GM10847 (cell line): ENCODE measurements around the gene FGF4.

Source experiments
- POLR2A ChIP-seq: IDR thresholded peaks from 2 replicates; pipeline ENCODE4 v1.6.1; 2011; ENCODE audit not compliant: insufficient read length; ENCODE audit errors: extremely low read depth

FGF4 gene, protein sequence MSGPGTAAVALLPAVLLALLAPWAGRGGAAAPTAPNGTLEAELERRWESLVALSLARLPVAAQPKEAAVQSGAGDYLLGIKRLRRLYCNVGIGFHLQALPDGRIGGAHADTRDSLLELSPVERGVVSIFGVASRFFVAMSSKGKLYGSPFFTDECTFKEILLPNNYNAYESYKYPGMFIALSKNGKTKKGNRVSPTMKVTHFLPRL

DNA sequence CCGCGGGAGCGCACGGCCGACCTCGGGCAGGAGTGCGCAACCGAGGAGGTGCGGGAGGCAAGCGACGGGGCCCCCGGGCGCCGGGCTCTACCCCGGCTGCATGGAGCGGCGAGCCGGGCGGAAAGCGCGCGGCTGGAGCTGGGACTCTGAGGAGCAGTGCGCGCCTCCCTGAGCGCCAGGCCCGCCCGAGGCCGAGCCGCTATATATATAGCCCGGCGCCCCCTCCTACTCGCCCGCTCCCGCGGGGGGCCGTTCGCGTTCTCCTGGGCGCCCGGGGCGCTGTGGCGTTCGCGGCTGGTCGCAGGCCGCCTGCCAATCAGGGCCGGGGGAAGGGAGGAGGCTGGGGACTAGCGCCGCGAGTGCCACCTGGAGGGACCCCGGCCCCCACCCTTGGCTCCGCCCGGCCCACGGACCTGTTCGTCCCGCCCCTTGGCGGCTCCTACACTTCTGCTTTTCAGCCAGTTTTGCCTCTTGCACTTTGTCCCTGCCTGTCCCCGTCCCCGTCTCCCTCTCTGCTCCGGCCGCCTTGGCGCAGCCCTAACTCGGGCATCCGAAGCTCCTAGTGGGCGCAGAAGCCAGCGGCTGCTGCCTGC lies at the start of gene FGF4:
TSS of gene FGF4 (minus strand) at position 179 of the 593 bp plus-strand sequence. CDS start 257 bp downstream, outside the sequence.
- TF ChIP-seq POLR2A = no peak

DNA sequence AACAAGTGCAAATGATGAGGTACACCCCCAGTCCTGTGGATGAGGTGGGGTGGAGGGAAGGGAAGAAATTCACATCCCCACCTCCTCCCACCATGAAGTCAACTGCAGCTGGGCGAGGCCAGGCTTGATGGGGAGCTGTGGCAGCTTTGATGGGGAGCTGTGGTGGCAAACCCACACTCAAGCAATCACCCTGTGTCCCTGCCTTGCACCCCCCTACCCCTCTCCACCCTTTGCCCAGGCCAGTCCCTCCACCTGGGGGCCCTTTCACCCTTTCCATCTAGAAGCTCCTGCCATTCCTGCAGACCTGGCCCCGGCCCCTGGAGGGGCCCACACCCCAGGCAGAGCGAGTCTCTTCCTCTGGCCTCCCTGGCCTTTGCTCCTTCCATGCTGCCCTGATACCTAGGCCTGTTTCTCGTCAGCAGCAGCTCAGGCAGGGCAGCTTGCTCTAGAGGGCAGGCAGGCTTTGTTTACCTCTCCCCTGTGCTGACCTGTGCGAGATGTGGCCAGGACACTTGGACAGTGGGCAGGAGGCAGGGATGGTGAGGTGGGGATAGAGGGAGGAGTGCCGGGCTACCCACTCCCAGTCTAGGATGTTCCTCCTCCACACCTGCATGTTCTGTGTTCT lies 48.6 kb upstream of the FGF4 start:
- no peak for TF ChIP-seq POLR2A

DNA sequence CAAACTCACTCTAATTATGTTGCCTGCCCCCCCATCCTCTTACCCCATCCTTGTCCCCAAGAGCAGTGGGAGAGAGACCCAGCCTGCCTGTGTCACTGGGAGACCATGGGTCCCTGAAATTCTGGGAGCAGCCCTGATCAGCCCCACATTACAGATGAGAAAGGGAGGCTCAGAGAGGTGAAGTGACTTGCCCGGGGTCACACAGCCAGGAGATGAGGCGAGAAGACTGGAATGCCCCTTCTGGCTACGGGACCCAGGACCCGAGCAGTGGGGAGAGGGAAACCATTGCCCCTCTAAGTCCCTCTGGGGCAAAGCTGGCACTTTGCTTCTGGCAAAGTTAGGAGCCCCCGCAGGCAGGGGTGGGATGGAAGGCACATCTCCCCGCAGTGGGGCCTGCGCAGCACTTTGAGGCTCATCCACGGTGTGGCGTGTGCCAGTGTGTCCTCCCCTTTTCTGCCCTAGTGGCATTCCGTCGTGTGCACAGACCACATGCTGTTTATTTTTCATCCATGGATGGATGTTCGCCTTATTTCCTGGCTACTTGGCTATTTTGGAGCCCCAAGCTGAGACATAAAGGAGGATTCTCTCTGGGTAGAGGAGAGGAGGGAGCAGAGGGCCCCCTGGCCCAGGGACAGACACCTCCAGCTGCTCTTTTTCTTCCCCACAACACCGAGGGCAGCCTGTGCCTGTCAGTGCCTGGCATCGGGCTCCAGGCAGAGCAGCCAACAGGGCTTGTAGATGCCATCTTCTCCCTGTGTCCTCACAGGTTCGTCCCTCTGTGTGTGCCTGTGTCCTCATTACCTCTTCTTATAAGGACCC lies 47.7 kb upstream of the FGF4 start:
- TF ChIP-seq POLR2A = no peak

DNA sequence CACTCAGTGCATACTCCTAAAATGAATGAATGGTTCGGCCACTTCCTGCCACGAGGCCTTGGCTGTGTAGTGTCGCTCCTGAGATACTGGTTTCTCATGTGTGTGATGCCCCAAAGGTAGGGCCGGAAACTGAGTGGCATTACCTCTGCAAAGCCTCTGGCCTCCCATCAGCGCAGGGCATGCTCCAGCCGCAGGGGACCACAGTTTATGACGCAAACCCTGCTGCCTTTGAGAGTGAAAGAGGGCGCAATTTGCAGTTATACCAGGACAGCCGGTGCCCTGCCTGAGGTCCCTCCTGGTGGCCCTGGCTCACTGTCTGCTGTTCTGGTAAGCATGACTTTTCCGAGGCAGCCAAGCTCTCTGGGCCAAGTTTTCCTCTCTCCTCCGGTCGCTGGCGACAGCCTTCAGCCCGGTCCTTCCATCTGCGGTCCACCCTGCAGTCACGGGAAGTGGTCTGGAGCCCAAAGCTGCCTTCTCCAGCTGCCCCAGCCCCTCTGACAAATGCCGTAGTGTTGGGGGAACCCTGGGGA lies 46.4 kb upstream of the FGF4 start:
- TF ChIP-seq POLR2A = no peak

DNA sequence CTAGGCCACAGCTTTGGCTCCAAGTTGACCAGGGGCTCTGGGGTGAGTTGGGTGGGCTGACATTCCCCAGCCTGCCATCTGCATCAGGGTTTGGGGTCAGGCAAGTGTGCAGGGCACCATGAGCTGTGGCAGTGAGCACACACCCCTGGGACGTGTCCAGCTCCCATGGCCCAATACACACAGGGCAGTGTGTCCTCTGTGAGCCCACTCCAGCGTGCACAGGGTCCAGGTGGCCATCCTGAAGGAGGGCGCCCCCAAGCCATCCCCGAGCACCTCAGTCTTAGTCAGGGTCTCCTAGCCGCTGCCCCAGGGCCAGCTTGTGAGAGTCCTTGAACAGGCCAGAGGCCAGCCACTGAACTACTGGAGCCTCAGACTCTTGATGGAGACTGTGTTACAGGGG lies 45.3 kb upstream of the FGF4 start:
- no peak for TF ChIP-seq POLR2A

DNA sequence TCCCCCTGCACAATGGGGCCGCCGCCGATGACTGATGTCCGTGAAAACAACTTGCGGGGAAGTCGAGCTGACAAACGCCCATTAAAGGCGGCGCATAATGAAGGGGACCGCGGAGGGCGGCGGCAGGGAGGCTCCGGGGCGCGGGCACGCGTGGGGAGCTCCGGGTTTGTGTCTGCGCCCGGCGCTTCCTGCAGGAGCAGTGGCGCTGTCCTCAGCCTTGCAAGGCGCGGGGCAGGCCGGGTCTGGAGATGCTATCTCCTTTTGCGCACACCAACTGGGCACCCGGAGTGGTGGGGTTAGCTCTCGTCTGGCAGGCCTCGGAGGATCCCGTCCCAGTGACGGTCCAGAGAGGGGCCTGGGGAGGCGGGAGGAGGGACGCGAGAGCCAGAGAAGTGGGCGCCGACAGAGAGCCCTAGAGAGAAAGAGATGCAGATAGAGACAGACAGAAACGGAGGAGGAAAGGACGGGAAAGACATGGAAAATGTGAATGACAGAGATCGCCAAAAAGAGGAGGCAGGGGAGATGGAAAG lies 44.5 kb upstream of the FGF4 start:
- no peak for TF ChIP-seq POLR2A

DNA sequence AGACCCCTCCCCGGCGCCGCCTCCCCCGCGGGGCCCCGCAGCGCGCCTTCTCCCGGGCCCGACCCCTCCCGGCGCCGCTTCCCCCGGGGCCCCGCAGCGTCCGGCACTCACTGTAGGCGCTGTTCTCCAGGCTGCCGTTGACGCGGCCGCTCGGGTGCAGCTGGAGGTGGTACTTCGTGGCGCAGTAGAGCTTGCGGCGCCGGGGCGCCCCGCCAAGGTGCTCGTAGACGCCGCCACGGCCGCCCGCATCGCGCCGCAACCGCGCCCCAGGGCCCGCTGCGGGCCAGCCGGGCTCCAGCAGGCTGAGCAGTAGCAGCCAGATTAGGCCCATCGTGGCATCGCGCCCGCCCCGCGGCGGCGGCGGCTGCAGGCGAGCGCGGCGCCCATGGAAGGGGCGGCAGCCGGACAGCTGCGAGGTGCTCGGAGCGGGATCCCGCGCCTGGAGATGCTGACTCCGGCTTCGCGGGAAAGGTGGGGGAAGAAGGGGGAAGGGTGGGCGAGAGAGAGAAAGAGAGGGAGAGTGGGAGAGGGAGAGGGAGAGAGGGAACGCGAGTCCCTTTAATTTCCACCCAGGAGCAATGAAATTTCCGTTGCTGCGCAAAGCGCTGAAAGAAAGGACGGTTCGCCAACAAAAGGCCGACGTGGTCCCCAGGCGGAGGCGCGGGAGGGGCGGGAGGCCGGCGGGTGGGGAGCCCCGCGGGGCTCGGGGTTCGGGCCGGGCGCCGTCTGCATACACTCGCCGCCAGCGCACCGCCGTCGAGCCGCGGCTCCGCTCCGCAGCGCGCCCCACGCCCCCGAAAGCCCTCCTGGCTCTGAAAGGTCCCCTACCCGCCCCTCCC lies 43.7 kb upstream of the FGF4 start, which contains the start of gene FGF3:
TSS of gene FGF3 (minus strand) at position 814 of the 839 bp plus-strand sequence. CDS start at position 331, 483 bp downstream.
- no peak for TF ChIP-seq POLR2A

DNA sequence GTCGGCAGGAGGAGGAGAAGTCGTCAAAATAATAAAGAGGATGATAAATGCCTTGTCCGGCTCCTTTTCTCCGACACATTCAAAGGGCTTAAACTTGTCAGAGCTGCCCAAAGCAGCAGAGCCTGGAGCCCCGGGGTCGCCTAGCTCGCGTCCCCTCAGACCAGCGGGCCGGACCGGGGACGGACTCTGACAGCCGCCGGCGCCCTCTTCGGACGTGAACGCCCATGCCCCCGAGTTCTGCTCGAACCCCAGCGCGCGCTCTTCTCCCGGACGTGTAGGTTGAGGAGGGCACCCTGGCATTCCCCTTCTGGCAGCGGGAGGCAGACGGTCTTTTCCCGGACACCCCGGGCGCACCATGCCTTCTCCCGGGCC lies 43.1 kb upstream of the FGF4 start:
- TF ChIP-seq POLR2A = no peak

DNA sequence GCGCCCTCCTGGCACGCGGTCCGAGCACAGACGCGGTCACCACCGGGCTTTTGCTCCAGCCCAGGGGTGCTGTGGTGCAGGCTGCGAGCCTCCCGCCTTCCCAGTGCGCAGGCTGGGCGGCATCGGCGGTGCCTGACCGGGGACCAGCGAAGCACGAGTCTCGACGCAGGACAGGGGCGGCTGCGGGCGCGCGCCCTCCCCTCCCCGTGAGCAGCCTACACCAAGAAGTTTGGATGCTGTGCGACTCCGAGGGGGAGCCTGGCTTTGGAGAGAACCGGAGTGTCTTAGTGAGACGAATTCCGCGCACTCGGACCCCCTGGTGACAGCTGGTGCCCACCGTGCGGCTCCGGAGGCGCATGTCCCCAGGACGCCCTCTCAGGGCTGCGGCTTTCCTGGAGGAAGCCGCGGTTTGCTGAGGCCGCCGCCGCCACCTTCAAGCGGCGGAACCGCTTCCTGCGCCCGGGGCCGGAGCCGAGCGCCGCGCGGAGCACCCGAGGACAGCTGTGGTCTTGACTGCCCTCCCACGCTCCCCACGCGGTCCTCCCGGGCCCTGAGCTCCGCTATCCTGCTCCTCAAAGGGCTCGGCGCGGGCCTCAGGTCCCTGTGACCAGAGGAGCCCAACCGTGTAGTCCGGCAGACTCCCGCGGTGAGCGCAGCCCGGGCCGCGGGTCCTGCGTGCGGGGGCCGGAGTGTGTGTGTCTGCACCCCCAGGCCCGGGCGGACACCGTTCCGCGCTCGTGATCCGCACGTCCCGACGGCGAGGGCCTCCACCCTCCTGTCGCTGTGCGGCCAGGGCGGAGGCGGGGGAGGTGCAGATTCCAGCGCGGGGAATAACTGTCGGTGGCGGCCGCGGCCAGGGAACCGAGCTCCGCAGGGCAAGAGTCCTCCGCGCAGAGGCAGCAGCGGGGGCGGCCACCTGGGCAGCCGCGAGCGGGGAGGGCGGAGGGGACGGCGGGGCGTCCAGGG lies 42.4 kb upstream of the FGF4 start:
- no peak for TF ChIP-seq POLR2A

DNA sequence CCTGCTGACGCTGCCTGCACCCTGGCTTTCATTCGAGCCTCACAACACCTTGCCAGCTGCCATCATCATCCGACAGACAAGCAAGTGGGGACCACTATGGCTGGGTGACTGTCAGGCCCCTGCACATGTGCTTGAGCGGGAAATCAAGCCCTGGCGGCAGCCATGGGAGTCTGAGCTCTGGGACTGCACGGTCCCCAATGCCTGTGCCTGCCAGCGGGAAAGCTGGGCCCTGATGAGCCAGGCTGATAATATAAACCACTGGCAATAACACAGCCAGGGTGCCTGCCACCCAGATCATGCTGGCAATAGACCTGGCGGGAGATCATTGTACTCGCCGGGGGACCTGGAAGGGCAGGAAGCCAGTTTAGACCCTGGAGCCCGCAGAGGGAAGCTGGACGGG lies 41.5 kb upstream of the FGF4 start:
- TF ChIP-seq POLR2A = no peak

DNA sequence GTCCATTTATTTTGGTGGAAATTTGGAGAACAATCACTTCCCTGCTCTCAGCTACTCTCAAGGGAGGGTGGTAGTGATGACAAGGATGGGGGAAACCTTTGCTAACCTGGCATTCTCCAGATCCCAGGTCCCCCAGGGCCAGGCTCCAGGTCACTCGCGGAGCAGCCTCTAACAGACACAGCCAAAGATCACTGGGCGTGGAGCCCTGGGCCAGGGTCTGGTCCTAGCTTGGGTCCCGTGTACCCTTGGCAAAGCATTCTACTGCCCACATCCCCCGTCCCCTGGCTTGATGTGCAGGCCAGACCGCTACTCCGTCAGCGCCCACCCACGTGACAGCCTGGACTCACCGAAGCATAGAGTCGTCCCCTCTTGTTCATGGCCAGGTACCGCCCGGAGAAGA lies 40.8 kb upstream of the FGF4 start:
- no peak for TF ChIP-seq POLR2A

DNA sequence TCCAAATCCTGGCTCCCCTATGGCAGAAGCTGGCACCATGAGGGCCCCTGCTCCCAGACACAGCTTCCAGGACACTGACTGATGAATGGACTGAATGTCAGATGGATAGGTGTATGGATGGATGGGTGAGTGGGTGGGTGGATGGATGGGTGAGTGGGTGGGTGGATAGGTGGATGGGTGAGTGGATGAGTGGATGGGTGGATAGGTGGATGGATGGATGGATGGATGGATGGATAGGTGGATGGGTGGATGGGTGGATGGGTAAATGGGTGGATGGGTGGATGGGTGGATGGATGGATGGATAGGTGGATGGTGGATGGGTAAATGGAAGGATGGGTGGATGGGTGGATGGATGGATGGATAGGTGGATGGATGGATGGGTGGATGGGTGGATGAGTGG lies 39.8 kb upstream of the FGF4 start:
- no peak for TF ChIP-seq POLR2A

DNA sequence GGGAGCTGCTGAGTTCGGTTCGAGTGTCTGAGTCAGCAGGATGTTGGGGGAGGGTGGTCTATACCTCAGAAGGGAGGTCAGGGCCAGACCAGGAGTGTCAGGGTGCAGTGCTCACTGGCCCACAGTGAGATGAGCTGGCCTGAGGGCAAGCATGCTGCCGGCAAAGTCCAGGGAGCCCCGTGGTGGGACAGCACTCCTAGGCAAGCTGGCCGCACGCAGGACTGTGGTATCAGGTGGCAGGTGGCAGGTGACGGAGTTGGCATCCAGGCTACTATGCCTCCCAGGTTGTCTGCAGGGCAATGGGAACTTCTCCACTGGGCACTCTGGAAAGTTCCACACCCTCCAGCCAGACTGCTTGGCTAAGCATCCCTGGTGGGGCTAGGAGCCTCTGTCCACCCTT lies 39.3 kb upstream of the FGF4 start:
- no peak for TF ChIP-seq POLR2A

DNA sequence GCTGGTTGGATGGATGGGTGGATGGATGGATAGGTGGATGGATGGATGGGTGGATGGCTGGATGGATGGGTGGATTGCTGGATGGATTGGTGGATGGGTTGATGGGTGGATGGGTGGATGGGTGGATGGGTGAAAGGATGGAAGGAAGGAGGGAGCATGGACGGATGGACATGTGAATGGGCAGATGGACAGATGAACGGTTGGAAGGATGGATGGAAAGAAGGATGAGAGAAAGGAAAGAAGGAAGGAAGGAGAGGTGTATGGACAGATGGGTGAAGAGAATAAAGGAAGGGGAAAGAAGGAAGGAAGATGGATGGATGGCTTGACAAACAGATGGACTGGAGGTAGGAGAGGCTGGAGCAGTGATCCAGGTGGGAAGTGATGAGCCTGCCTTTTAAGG lies 38.7 kb upstream of the FGF4 start:
- TF ChIP-seq POLR2A = no peak

DNA sequence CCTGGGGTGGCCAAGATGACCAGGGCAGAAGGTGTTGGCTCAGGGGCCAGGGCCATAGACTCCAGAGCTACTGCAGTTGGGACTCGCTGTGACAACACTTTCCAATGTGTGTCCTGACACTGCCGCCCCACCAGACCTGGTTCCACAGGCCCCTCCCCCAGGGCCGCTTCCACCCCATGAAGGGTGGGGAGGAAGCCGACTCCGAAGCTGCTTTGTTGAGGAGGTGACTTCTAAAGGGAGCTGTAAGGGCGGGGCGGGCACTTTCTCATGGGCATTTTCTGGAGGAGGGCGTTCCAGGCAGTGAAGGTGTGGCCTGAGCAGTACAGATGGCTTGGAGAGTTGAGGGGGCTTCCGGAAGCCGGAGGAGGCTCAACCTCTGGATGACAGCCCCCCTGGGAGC lies 37.8 kb upstream of the FGF4 start:
- no peak for TF ChIP-seq POLR2A
